ACHN (cell line): ENCODE results near the gene CDHR5.
A peak's percentile ranks its signal among the peaks of the same experiment; 100 is the strongest.

Experiments used
- DNase-seq: peaks from one replicate; pipeline ENCODE4 v3.0.0-alpha.2; 2015
- in situ Hi-C: cut with HindIII; loops from 2 replicates; pipeline ENCODE4 v1.10.0; 2017; ENCODE audit warnings: low sequenced_read_pairs, low pct_ligation_motif_present, low pct_unique_long_range_greater_than_20kb

CDHR5 gene

GRCh38 chr11:597166-597725 lies 27.5 kb downstream of the CDHR5 start:
- in situ Hi-C loops, result no loop called here
- no peak for DNase-seq

GRCh38 chr11:596374-596773 lies 28.4 kb downstream of the CDHR5 start:
- in situ Hi-C loops, result no loop called here
- DNase-seq, result no peak

GRCh38 chr11:595400-595799 lies 29.4 kb downstream of the CDHR5 start:
- in situ Hi-C loops, result no loop called here
- no peak for DNase-seq

GRCh38 chr11:593347-593746 lies 31.4 kb downstream of the CDHR5 start:
- DNase-seq, result no peak
- in situ Hi-C loops, result no loop called here

GRCh38 chr11:592918-593317 lies 31.8 kb downstream of the CDHR5 start:
- DNase-seq, result no peak
- in situ Hi-C loops, result no loop called here

GRCh38 chr11:592501-592900 lies 32.3 kb downstream of the CDHR5 start:
- in situ Hi-C loops, result no loop called here
- no peak for DNase-seq

- DNase-seq, result no peak
- in situ Hi-C loops, result no loop called here
Observed at GRCh38 chr11:590997-591396, 33.8 kb downstream of the CDHR5 start.

GRCh38 chr11:589798-590197 lies 35.0 kb downstream of the CDHR5 start:
- no peak for DNase-seq
- in situ Hi-C loops, result no loop called here

- peak; percentile 63 for DNase-seq
- in situ Hi-C loops, result no loop called here
Observed at GRCh38 chr11:587978-588380, 36.8 kb downstream of the CDHR5 start.

- in situ Hi-C loops, result no loop called here
- no peak for DNase-seq
Observed at GRCh38 chr11:587546-587945, 37.2 kb downstream of the CDHR5 start.

- no peak for DNase-seq
- in situ Hi-C loops, result no loop called here
Observed at GRCh38 chr11:586376-587316, 38.1 kb downstream of the CDHR5 start.

- in situ Hi-C loops, result no loop called here
- no peak for DNase-seq
Observed at GRCh38 chr11:584287-584686, 40.5 kb downstream of the CDHR5 start.

- in situ Hi-C loops, result no loop called here
- no peak for DNase-seq
Observed at GRCh38 chr11:581752-582151, 43.0 kb downstream of the CDHR5 start.

- no peak for DNase-seq
- in situ Hi-C loops, result no loop called here
Observed at GRCh38 chr11:581342-581741, 43.4 kb downstream of the CDHR5 start.

- in situ Hi-C loops, result no loop called here
- no peak for DNase-seq
Observed at GRCh38 chr11:579830-580601, 44.7 kb downstream of the CDHR5 start.

GRCh38 chr11:578276-579035 lies 46.3 kb downstream of the CDHR5 start:
- peak; percentile 44 for DNase-seq
- in situ Hi-C loops, result no loop called here

GRCh38 chr11:577611-577894 lies 47.2 kb downstream of the CDHR5 start:
- in situ Hi-C loops, result no loop called here
- DNase-seq, result no peak

- in situ Hi-C loops, result no loop called here
- no peak for DNase-seq
Observed at GRCh38 chr11:576811-577610, 47.7 kb downstream of the CDHR5 start.
